OCI-LY7 (cell line): ENCODE data around the gene KCNE5. TPM values are rescaled to one million over a fixed set of nuclear protein-coding genes. Genes with fewer than 3 reads are reported as not detected.

Experiments
- BruUV-seq: library from RNA; stranded (reverse); fragments of 400-500 nt; replicated peaks from 2 replicates; lab custom pipeline; 2021; lab: Mats Ljungman, UMichigan
- CTCF ChIA-PET: fragments of 300-600 bp; sonication (Branson Sonifier 250); formaldehyde crosslinking; loops from one replicate; lab custom pipeline; 2022; ENCODE audit warnings: antibody characterized with exemption; ENCODE audit not compliant: unreplicated experiment; lab: Charles Lee
- POLR2A ChIA-PET: fragments of 300-600 bp; sonication (Branson Sonifier 250); formaldehyde crosslinking; loops from one replicate; lab custom pipeline; 2022; ENCODE audit warnings: antibody characterized with exemption; lab: Charles Lee
- DNase-seq: peaks from one replicate; pipeline ENCODE4 v3.0.0-alpha.2; 2015; ENCODE audit warnings: low spot score
- H2AFZ ChIP-seq: fragments of 200-600 bp; sonication (generic), shearing (Covaris generic); 2 replicates; pipeline ENCODE4 v1.6.1; 2014; ENCODE audit warnings: mild to moderate bottlenecking, antibody characterized with exemption, low read length, moderate library complexity
- H3K27ac ChIP-seq: fragments of 200-600 bp; sonication (generic); 2 replicates; pipeline ENCODE4 v1.5.1; 2014; ENCODE audit warnings: mixed run types, low read depth, mild to moderate bottlenecking, moderate library complexity, low read length, inconsistent platforms; ENCODE audit not compliant: poor library complexity, severe bottlenecking
- H3K36me3 ChIP-seq: fragments of 200-600 bp; sonication (generic); 2 replicates; pipeline ENCODE4 v1.6.1; 2014; ENCODE audit warnings: mild to moderate bottlenecking, antibody characterized with exemption, low read length, moderate library complexity, mixed read lengths; ENCODE audit not compliant: insufficient read depth
- H3K4me1 ChIP-seq: fragments of 200-600 bp; sonication (generic); 2 replicates; pipeline ENCODE4 v1.5.1; 2014; ENCODE audit warnings: mild to moderate bottlenecking, low read length; ENCODE audit not compliant: insufficient read depth, poor library complexity, severe bottlenecking
- H3K4me2 ChIP-seq: fragments of 200-600 bp; sonication (generic); 2 replicates; pipeline ENCODE4 v1.6.1; 2014; ENCODE audit warnings: mild to moderate bottlenecking, low read length
- H3K4me3 ChIP-seq: fragments of 200-600 bp; sonication (generic); 2 replicates; pipeline ENCODE4 v1.5.1; 2014; ENCODE audit warnings: mild to moderate bottlenecking, low read depth, low read length; ENCODE audit not compliant: poor library complexity, severe bottlenecking
- H3K79me2 ChIP-seq: fragments of 200-600 bp; sonication (generic); 2 replicates; pipeline ENCODE4 v1.6.1; 2016; ENCODE audit warnings: low read depth, mild to moderate bottlenecking, low read length, moderate library complexity, mixed read lengths; ENCODE audit not compliant: insufficient read depth
- H3K9me2 ChIP-seq: fragments of 200-600 bp; sonication (generic); 2 replicates; pipeline ENCODE4 v1.6.1; 2016; ENCODE audit warnings: mild to moderate bottlenecking, low read length, mixed read lengths; ENCODE audit not compliant: insufficient read depth
- H3K9me3 ChIP-seq: fragments of 200-600 bp; sonication (generic); 2 replicates; pipeline ENCODE4 v1.6.1; 2014; ENCODE audit warnings: mild to moderate bottlenecking, mixed run types, low read length, mixed read lengths
- H4K20me1 ChIP-seq: fragments of 200-600 bp; sonication (generic); 2 replicates; pipeline ENCODE4 v1.6.1; 2014; ENCODE audit warnings: mild to moderate bottlenecking, antibody characterized with exemption, low read length, moderate library complexity, mixed read lengths; ENCODE audit not compliant: insufficient read depth
- EZH2phosphoT487 ChIP-seq: fragments of 200-600 bp; sonication (generic); IDR thresholded peaks from 2 replicates; pipeline ENCODE4 v1.6.1; 2018; ENCODE audit warnings: low read depth, borderline replicate concordance, mild to moderate bottlenecking, mixed run types, antibody characterized with exemption, low read length, moderate library complexity, mixed read lengths
- intact Hi-C: fragments of 100-400 bp; cut with micrococcal nuclease; formaldehyde crosslinking; loops from one replicate; pipeline ENCODE4 v1.10.0; 2022; ENCODE audit not compliant: unreplicated experiment
- total RNA-seq, 2 experiments: library from RNA; depleted of rRNA in 1 of 2; stranded (reverse); fragments of >200 nt in 1 of 2; shearing (Covaris generic) in 1 of 2; gene quantifications; 2 replicates each; pipeline ENCODE4 v1.2.3, GENCODE V29; 2014 to 2022
- TF ChIP-seq, protein P1 (sequence below): fragments of 200-600 bp; sonication (generic); conservative IDR thresholded peaks from 2 replicates; pipeline ENCODE4 v1.5.1; 2014; ENCODE audit warnings: mild to moderate bottlenecking, antibody characterized with exemption, low read length, moderate library complexity, mixed read lengths

KCNE5 gene
- total RNA-seq, 2 experiments from 2014 or later: not detected

DNA sequence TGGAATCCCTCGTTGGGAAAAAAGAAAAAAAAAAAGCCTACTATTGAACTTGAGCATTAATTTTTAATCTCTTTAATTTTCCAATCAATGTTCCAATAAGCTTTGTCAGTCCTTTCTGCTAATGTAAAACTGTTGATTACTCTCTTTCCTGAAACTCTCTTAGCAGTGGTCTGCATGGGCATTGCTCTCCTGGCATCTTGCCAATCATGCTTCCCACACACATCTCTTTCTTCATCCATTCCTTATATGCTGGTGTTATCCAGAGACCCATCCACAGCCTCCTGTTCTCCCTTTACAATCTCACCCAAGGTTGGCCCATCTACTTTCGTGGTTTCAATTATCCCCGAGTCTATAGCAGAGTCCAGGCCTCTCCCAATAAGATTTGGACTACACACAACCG, 31.8 kb upstream of the KCNE5 start:
- Histone ChIP-seq H3K36me3 (peaks cover 38% of the 10 kb centered on the region), H3K9me3 (no peaks in the 10 kb centered on the region), H3K4me2 (no peak overlapping the region), H3K4me1 (no peaks in the 10 kb centered on the region), H3K9me2 (no peaks in the 10 kb centered on the region), H3K79me2 (no peaks in the 10 kb centered on the region), H2AFZ (no peak overlapping the region), H3K4me3 (no peak overlapping the region), H4K20me1 (no peaks in the 10 kb centered on the region), H3K27ac (no peak overlapping the region)
- ChIA-PET POLR2A (no interaction called here), CTCF (no interaction called here)
- BruUV-seq: no TSS peak
- TF ChIP-seq, protein P1, sequence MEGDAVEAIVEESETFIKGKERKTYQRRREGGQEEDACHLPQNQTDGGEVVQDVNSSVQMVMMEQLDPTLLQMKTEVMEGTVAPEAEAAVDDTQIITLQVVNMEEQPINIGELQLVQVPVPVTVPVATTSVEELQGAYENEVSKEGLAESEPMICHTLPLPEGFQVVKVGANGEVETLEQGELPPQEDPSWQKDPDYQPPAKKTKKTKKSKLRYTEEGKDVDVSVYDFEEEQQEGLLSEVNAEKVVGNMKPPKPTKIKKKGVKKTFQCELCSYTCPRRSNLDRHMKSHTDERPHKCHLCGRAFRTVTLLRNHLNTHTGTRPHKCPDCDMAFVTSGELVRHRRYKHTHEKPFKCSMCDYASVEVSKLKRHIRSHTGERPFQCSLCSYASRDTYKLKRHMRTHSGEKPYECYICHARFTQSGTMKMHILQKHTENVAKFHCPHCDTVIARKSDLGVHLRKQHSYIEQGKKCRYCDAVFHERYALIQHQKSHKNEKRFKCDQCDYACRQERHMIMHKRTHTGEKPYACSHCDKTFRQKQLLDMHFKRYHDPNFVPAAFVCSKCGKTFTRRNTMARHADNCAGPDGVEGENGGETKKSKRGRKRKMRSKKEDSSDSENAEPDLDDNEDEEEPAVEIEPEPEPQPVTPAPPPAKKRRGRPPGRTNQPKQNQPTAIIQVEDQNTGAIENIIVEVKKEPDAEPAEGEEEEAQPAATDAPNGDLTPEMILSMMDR: no peak
- TF ChIP-seq EZH2phosphoT487: no peak
- DNase-seq: no peak
- intact Hi-C loops: no loop called here

DNA sequence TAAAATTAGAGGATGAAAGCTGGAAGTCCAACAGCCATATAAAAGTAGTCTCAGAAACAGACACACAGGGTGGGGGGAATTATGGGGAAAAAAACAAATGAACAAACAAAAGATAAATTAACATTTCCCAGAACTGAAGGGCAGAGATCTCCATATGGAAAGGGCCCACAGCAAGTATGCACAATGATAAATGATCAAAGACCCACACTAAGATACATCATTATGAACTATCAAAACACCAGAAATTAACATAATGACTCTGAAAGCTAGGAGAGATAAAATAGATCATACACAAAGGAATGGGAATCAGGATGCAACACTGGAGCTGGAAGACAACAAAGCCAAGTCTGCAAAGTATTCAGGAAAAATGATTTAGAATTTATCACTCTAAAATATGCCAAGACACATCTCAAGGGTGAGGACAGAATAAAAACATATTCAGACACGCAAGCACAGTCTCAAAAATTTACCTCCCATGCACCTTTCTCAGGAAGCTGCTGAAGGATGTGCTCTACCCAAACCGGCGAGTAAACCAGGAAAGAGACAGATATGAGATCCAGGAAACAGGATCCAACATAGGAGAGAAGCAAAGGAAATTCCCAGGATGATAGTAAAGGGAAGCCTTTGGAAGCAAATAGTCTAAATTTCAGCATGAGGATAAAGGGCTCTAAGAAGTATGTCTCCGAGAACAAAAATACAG, 30.7 kb upstream of the KCNE5 start:
- POLR2A ChIA-PET: interaction anchor here (0.8 kb wide), 1 partner anchor 21 kb away, joined by 3 read pairs; no protein-coding TSS in a partner anchor
- CTCF ChIA-PET: no interaction called here
- no TSS peak for BruUV-seq

More for the DNA sequence above, 30.7 kb upstream of the KCNE5 start:
- TF ChIP-seq, protein P1: no peak
- no peak for TF ChIP-seq EZH2phosphoT487
- Histone ChIP-seq H3K27ac (no peak overlapping the region), H3K4me3 (no peak overlapping the region), H3K4me1 (no peaks in the 10 kb centered on the region), H4K20me1 (no peaks in the 10 kb centered on the region), H3K9me2 (no peaks in the 10 kb centered on the region), H3K4me2 (no peak overlapping the region), H2AFZ (no peak overlapping the region), H3K9me3 (no peaks in the 10 kb centered on the region), H3K36me3 (peaks cover 29% of the 10 kb centered on the region), H3K79me2 (no peaks in the 10 kb centered on the region)
- intact Hi-C loops: no loop called here
- no peak for DNase-seq
